Colon (tissue), 2 donors: ENCODE data around the gene LMOD3.

ENCODE experiments used
- FAIRE-seq: peaks from 2 replicates; lab custom pipeline; 2012; peaks lifted over from hg19 to GRCh38; lab: Jason Lieb, UNC
- donor health status: control.
- donor health status: control.

LMOD3 gene

GRCh38 chr3:69122403-69122802 lies at the start of gene LMOD3:
LMOD3 (minus strand) TSS chr3:69122595; CDS start chr3:69122386, 209 bp downstream.
- FAIRE-seq: no peak

DNA sequence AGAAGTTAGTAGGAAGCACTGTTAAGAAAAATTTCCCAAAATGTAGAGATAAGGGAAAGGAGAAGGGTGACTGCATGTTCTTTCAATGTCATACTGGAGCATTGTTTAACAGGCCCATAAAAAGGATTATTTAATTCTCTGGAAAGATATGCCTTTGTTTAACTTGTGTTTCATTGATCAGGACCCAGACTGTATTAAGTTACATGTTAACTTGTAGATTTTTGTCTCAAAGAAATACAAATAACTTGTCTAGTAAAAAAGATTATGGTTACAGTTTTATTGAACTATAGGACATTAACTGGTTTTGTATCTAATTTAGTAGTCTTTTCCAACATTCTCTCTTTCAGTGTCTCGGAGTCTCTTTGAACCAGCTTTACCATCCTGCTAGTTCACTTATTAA lies 49.7 kb upstream of the LMOD3 start:
- FAIRE-seq: no peak

- FAIRE-seq: no peak
These were observed 44.1 kb upstream of the LMOD3 start for GRCh38 chr3:69166446-69166845.

DNA sequence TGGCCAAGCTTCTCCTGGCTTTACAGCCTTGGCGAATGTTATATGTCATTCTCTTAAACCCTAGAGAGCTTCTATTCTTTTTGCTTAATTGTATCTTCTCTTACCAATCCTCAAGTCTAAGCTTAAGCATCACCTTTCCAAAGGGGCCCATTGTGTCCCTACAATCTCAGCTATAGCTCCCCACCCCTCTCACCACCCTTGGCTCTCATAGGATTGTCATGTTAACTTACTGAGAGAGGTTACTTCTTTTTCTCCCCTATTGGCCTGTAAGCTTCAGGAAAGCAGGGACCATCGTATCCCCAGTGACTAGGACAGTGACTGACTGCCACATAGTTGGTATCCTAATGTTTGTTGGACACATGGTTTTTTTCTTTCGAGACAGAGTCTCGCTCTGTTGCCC lies 43.3 kb upstream of the LMOD3 start:
- no peak for FAIRE-seq

DNA sequence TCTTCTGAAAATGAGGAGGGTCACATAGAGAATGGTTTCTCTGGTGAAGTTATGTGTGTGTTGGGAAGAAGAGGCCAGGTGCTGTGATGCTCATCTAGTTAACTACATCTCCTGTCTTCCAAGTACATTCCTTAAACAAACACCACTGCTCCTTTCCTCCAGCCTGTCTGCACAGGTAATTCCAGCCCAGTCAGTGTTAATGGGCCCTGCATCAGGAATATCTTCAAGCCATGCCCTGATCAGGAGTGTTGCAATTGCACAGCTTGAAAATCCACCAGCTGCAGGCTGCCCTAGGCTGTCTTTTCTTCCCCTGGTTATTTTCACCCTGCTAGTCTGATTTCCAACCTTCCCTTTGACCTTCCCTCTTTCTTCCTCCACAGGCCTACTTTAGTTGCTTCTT lies 41.9 kb upstream of the LMOD3 start:
- no peak for FAIRE-seq

GRCh38 chr3:69162308-69162980 lies 40.0 kb upstream of the LMOD3 start:
- FAIRE-seq: no peak

- no peak for FAIRE-seq
These were observed 39.4 kb upstream of the LMOD3 start for GRCh38 chr3:69161587-69162307.

GRCh38 chr3:69160525-69160924 lies 38.1 kb upstream of the LMOD3 start:
- no peak for FAIRE-seq

DNA sequence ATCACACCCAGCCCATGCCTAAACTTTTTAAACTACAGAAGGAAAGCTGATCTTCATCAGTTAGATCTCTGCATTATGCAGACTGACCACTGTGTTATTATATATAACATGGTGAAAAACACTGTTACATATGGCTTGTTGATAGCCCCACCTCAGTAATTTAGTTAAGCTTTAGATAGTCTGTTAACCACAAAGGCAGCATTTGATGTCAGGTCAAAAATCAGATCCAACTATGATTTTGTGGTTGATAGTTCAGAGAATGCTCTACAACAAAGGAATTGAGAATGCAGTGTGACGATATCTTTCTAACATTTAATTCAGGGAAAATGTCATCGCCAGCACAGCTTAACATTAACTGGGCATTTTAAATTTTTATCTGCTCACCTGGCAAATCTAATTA lies 37.7 kb upstream of the LMOD3 start:
- no peak for FAIRE-seq

DNA sequence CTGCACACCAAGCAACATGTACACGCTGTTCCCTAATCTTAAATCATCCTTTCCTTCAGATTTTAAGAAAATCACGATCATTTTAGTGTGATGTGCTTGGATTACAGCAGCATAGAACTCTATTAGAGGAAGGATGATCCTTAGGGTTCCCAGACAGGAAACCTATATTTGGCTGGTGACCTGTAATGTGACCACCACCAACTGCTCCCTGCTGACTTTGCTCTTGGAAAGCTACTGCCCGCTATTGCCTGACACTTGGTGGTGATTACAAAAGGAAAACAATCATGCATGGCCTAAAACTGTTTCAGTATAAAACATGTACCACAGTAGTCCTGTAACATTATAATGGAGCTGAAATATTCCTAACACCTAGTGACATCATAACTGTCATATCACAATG lies 27.2 kb upstream of the LMOD3 start:
- no peak for FAIRE-seq

DNA sequence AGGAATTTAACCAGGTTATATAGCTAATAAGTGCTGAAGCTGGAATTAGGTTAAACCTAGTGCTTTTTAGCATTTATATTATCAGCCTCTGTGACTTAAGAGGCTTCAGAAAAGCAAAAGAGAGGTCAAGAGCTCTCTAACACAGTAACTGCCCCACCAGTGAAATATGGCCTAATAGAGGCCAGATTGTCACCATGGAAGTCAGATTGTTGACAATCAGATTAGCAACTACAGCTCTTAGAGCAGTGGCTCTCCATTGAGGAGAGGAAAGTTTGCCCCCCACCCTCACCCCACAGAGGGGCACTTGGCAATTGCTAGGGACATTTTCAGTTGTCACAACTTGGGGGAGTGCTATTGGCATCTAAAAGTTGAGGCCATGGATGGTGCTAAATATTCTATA lies 23.3 kb upstream of the LMOD3 start:
- FAIRE-seq: no peak

GRCh38 chr3:69144631-69145245 lies 22.3 kb upstream of the LMOD3 start:
- no peak for FAIRE-seq

- FAIRE-seq: no peak
These were observed 21.2 kb upstream of the LMOD3 start for GRCh38 chr3:69143612-69144011.

DNA sequence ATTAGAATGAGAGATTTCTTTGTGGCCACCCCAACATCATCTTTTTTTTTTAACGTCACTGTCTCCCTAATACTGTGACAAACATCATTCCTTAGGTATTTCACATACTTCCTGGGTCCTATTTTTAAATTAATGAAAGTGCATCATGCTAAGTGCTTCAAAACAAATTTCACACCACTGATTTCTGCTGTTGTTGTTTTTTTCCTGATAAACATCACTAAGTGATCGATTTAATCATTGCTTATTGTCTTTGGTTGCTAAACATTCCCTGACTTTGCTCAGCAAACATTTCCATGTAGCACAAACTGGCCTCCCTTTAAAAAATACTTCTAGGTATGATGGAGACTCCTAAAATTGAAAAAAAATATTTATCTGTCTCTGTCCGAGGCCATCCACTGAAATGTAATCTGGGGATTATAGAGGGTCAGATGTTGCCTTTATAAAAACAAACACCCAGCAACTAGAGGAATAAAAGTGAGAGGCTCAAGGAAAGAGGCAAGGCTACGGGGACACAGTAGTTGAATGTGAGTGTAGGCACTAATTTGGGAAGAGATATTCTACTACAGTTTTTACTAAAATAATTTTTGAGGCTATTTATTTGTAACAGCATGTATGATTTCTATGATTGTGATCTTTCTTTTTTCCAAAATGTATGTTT lies 20.5 kb upstream of the LMOD3 start:
- no peak for FAIRE-seq

- FAIRE-seq: no peak
These were observed 19.7 kb upstream of the LMOD3 start for GRCh38 chr3:69142090-69142489.

- FAIRE-seq: no peak
These were observed 18.9 kb upstream of the LMOD3 start for GRCh38 chr3:69141313-69141712.

GRCh38 chr3:69137412-69137811 lies 15.0 kb upstream of the LMOD3 start:
- no peak for FAIRE-seq

DNA sequence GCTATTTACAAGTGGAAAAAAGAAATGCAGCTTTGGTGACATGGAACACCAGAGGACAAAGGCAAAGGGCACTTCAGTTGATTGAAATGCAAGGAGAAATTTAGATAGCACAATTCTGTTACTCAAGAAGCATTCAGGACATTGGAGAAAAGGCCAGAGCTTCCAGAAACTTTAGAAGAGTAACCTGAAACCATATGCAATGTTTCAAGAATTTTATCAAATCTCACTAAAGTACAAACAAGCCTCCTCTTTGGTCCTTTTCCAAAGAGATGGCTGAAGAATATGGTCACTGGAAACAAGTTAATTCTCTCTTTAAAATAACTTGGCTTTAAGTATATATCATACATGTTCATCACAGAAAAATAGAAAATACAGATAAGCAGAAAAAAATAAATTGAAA lies 14.6 kb upstream of the LMOD3 start:
- no peak for FAIRE-seq

- FAIRE-seq: no peak
These were observed 8.3 kb upstream of the LMOD3 start for GRCh38 chr3:69130689-69131088.

GRCh38 chr3:69129531-69129930 lies 7.1 kb upstream of the LMOD3 start:
- FAIRE-seq: no peak

DNA sequence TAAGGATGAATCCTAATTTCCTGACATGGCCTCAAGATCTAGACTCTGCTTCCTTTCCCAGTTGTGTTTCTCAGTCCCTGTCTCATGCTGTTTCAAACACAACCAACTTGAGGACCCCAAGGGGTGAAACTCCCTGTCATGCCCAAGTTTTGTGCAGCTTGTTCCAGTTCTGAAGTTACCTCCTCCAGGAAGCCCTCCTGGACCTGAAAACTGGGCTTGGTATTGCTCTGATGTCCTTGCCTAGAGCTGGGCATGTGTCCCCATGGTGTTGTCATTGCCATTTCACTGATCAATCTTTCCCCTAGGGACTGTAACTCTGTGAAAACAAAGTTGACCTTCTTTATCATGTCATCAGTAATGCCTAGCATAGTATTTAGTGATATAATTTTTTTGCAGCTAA lies 6.1 kb upstream of the LMOD3 start:
- FAIRE-seq: no peak

GRCh38 chr3:69126999-69127398 lies 4.6 kb upstream of the LMOD3 start:
- no peak for FAIRE-seq

GRCh38 chr3:69126216-69126615 lies 3.8 kb upstream of the LMOD3 start:
- FAIRE-seq: no peak
